Measurements from ENCODE around the gene ARRDC4.

ARRDC4 gene, protein sequence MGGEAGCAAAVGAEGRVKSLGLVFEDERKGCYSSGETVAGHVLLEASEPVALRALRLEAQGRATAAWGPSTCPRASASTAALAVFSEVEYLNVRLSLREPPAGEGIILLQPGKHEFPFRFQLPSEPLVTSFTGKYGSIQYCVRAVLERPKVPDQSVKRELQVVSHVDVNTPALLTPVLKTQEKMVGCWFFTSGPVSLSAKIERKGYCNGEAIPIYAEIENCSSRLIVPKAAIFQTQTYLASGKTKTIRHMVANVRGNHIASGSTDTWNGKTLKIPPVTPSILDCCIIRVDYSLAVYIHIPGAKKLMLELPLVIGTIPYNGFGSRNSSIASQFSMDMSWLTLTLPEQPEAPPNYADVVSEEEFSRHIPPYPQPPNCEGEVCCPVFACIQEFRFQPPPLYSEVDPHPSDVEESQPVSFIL

DNA sequence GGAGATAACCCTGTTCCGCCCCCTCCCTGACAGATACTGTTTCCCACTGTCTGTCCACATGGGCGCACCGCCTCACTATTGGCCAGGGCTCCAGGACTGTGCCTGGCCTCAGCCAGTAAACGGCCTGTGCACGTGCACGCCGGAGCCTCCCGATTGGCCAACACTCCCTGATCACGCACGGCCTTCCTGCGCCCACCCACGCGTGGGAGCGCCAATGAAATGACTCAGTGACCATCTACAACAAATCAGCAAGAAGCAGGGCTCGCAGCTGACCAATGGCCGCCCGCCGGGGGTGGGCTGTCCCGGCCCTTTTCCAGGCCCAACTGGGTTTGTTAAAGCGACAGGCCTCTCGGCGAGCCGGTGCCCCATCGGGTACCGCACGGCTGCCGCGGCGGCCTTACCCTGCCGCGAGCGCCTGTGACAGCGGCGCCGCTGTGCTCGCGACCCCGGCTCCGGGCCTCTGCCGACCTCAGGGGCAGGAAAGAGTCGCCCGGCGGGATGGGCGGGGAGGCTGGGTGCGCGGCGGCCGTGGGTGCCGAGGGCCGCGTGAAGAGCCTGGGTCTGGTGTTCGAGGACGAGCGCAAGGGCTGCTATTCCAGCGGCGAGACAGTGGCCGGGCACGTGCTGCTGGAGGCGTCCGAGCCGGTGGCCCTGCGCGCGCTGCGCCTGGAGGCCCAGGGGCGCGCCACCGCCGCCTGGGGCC lies at the start of gene ARRDC4:
TSS of gene ARRDC4 (plus strand) at position 340 of the 703 bp plus-strand sequence. CDS start at position 499, 159 bp downstream.
- Histone ChIP-seq H3K9ac (ENCODE audit: insufficient read length, low read depth) (peak within 1 kb of the TSS; percentile 74), H3K36me3 (ENCODE audit: insufficient read depth, insufficient read length, low read length) (no peaks in the 10 kb centered on the region), H3K27me3 (ENCODE audit: insufficient read depth, insufficient read length) (peaks cover 17% of the 10 kb centered on the region), H3K9me3 (ENCODE audit: insufficient read depth, low read length) (no peaks in the 10 kb centered on the region), H3K4me1 (ENCODE audit: insufficient read depth, insufficient read length) (no peaks in the 10 kb centered on the region), H3K4me3 (ENCODE audit: insufficient read length, low read depth) (peak within 1 kb of the TSS; percentile 70)
- no peak for TF ChIP-seq ZNF274 (IDR thresholded peaks at IDR 0.05; ENCODE audit: low read depth, low read length)
- no peak for TF ChIP-seq YY1 (IDR thresholded peaks at IDR 0.05; ENCODE audit: insufficient read depth, insufficient read length)
- no peak for TF ChIP-seq SUZ12 (IDR thresholded peaks at IDR 0.05; ENCODE audit: extremely low read depth, insufficient read depth, insufficient read length)
- peak; percentile 98 for DNase-seq (ENCODE audit: low read depth, low spot score)

DNA sequence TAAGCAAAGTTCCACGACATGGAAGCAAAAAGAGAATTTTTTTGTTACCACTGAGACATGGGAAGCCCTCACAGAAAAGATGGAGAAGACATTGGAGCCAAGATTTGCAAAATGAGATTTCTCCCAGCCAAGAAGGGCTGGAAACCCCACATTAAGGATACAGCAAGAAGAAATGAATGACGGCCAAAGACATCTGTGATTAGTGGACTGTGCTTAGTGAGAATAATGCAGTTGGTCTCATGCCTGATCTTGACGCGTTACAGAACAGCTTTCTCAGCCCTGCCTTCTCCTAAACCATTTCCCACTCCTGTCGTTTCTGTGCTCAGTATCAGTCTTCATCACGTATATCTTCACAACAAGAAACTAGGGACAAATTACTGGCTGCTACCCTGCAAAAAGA lies 45.8 kb upstream of the ARRDC4 start:
- Histone ChIP-seq H3K4me1 (ENCODE audit: insufficient read depth, insufficient read length) (no peaks in the 10 kb centered on the region), H3K9me3 (ENCODE audit: insufficient read depth, low read length) (no peaks in the 10 kb centered on the region), H3K4me3 (ENCODE audit: insufficient read length, low read depth) (no peak overlapping the region), H3K27me3 (ENCODE audit: insufficient read depth, insufficient read length) (no peaks in the 10 kb centered on the region), H3K36me3 (ENCODE audit: insufficient read depth, insufficient read length, low read length) (no peaks in the 10 kb centered on the region), H3K9ac (ENCODE audit: insufficient read length, low read depth) (no peak overlapping the region)
- no peak for DNase-seq (ENCODE audit: low read depth, low spot score)
- TF ChIP-seq YY1 (IDR thresholded peaks at IDR 0.05; ENCODE audit: insufficient read depth, insufficient read length) (no peak), ZNF274 (IDR thresholded peaks at IDR 0.05; ENCODE audit: low read depth, low read length) (no peak), SUZ12 (IDR thresholded peaks at IDR 0.05; ENCODE audit: extremely low read depth, insufficient read depth, insufficient read length) (no peak)

DNA sequence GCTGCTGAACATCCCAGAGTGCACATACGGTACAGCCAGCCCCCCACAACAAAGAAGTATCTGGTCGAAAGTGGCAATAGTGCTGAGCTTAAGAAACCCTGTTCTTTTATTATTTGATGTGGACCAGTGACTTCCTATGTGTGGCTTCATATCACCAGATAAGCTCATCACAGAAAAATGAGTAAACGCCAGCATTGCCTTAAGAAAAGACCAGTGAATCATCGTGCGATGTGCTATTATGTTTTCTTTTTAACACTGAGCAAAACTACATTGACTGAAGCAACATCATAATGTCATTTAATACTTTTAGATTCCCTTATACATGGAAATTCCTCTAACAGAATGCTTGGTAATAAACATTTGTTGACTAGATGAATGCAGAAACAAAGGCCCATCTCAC lies 45.2 kb upstream of the ARRDC4 start:
- no peak for TF ChIP-seq ZNF274 (IDR thresholded peaks at IDR 0.05; ENCODE audit: low read depth, low read length)
- no peak for TF ChIP-seq SUZ12 (IDR thresholded peaks at IDR 0.05; ENCODE audit: extremely low read depth, insufficient read depth, insufficient read length)
- TF ChIP-seq YY1 (IDR thresholded peaks at IDR 0.05; ENCODE audit: insufficient read depth, insufficient read length): no peak

GRCh38 chr15:97921296-97921865 lies 39.1 kb upstream of the ARRDC4 start:
- H3K27me3 ChIP-seq (ENCODE audit: insufficient read depth, insufficient read length): no peaks in the 10 kb centered on the region
- no peak overlapping the region for H3K4me3 ChIP-seq (ENCODE audit: insufficient read length, low read depth)
- no peak for TF ChIP-seq ZNF274 (IDR thresholded peaks at IDR 0.05; ENCODE audit: low read depth, low read length)
- no peak for TF ChIP-seq YY1 (IDR thresholded peaks at IDR 0.05; ENCODE audit: insufficient read depth, insufficient read length)
- TF ChIP-seq SUZ12 (IDR thresholded peaks at IDR 0.05; ENCODE audit: extremely low read depth, insufficient read depth, insufficient read length): no peak
- no peak overlapping the region for H3K9ac ChIP-seq (ENCODE audit: insufficient read length, low read depth)
- H3K36me3 ChIP-seq (ENCODE audit: insufficient read depth, insufficient read length, low read length): no peaks in the 10 kb centered on the region
- no peak for DNase-seq (ENCODE audit: low read depth, low spot score)
- H3K4me1 ChIP-seq (ENCODE audit: insufficient read depth, insufficient read length): no peaks in the 10 kb centered on the region
- H3K9me3 ChIP-seq (ENCODE audit: insufficient read depth, low read length): peaks cover 20% of the 10 kb centered on the region

More for the DNA sequence above, 45.2 kb upstream of the ARRDC4 start:
- no peaks in the 10 kb centered on the region for H3K4me1 ChIP-seq (ENCODE audit: insufficient read depth, insufficient read length)
- no peaks in the 10 kb centered on the region for H3K27me3 ChIP-seq (ENCODE audit: insufficient read depth, insufficient read length)
- no peaks in the 10 kb centered on the region for H3K9me3 ChIP-seq (ENCODE audit: insufficient read depth, low read length)
- H3K36me3 ChIP-seq (ENCODE audit: insufficient read depth, insufficient read length, low read length): no peaks in the 10 kb centered on the region
- no peak for DNase-seq (ENCODE audit: low read depth, low spot score)
- H3K4me3 ChIP-seq (ENCODE audit: insufficient read length, low read depth): no peak overlapping the region
- H3K9ac ChIP-seq (ENCODE audit: insufficient read length, low read depth): no peak overlapping the region

GRCh38 chr15:97929456-97930229 lies 30.9 kb upstream of the ARRDC4 start:
- Histone ChIP-seq H3K27me3 (ENCODE audit: insufficient read depth, insufficient read length) (no peaks in the 10 kb centered on the region), H3K9ac (ENCODE audit: insufficient read length, low read depth) (no peak overlapping the region), H3K4me3 (ENCODE audit: insufficient read length, low read depth) (no peak overlapping the region), H3K4me1 (ENCODE audit: insufficient read depth, insufficient read length) (no peaks in the 10 kb centered on the region), H3K36me3 (ENCODE audit: insufficient read depth, insufficient read length, low read length) (no peaks in the 10 kb centered on the region), H3K9me3 (ENCODE audit: insufficient read depth, low read length) (peaks cover 15% of the 10 kb centered on the region)
- TF ChIP-seq YY1 (IDR thresholded peaks at IDR 0.05; ENCODE audit: insufficient read depth, insufficient read length) (no peak), ZNF274 (IDR thresholded peaks at IDR 0.05; ENCODE audit: low read depth, low read length) (no peak), SUZ12 (IDR thresholded peaks at IDR 0.05; ENCODE audit: extremely low read depth, insufficient read depth, insufficient read length) (no peak)
- no peak for DNase-seq (ENCODE audit: low read depth, low spot score)

DNA sequence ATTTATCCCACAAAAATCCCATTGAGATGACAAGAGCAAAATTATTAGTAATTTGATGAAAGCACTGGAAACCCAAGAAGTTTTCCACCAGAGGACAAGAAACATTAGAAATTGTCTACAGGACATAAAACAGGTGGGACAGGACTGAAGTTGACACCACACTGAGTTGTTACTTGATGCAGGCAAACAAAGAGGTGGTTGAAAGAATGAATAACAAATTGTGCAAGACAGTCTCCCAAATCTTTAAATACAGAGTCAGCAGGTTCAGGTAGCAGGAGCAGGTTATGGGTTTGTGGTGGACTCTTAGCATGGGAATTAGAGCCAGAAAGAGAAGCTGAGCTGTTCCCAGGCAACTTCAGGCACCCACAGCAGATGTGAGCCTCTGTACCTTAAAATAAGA lies 30.3 kb upstream of the ARRDC4 start:
- TF ChIP-seq ZNF274 (IDR thresholded peaks at IDR 0.05; ENCODE audit: low read depth, low read length) (no peak), SUZ12 (IDR thresholded peaks at IDR 0.05; ENCODE audit: extremely low read depth, insufficient read depth, insufficient read length) (no peak), YY1 (IDR thresholded peaks at IDR 0.05; ENCODE audit: insufficient read depth, insufficient read length) (no peak)
- H3K9me3 ChIP-seq (ENCODE audit: insufficient read depth, low read length): peaks cover 19% of the 10 kb centered on the region; the same call in 1 of the 2 replicates
- H3K36me3 ChIP-seq (ENCODE audit: insufficient read depth, insufficient read length, low read length): no peaks in the 10 kb centered on the region
- no peaks in the 10 kb centered on the region for H3K27me3 ChIP-seq (ENCODE audit: insufficient read depth, insufficient read length)
- no peak overlapping the region for H3K4me3 ChIP-seq (ENCODE audit: insufficient read length, low read depth)
- H3K9ac ChIP-seq (ENCODE audit: insufficient read length, low read depth): no peak overlapping the region
- DNase-seq (ENCODE audit: low read depth, low spot score): no peak
- no peaks in the 10 kb centered on the region for H3K4me1 ChIP-seq (ENCODE audit: insufficient read depth, insufficient read length)

All from NT2/D1 (cell line).